ENCODE data around the gene BANF2. TPM values are rescaled to one million over a fixed set of nuclear protein-coding genes. Genes with fewer than 3 reads are reported as not detected.
A peak's percentile ranks its signal among the peaks of the same experiment; 100 is the strongest.

BANF2 gene
- total RNA-seq, 4 donors from 2014 or later, result not detected

- Histone ChIP-seq H3K36me3 (peaks cover 20% of the 10 kb centered on the region), H3K4me3 (no peak overlapping the region), H3K27me3 (no peaks in the 10 kb centered on the region), H3K4me1 (peaks cover 36% of the 10 kb centered on the region), H3K9me3 (no peaks in the 10 kb centered on the region), H3K27ac (no peak overlapping the region)
- DNase-seq (ENCODE audit: low spot score in 2 of 2), result peak in 1 of 2 donors; percentile 53
- WGBS, result 93% methylated on average over 11 of the region's 11 CpGs
- TF ChIP-seq POLR2AphosphoS5 (IDR thresholded peaks at IDR 0.05) (no peak), EP300 (IDR thresholded peaks at IDR 0.05) (no peak), POLR2A (IDR thresholded peaks at IDR 0.05) (no peak)
- TF ChIP-seq, protein P1, sequence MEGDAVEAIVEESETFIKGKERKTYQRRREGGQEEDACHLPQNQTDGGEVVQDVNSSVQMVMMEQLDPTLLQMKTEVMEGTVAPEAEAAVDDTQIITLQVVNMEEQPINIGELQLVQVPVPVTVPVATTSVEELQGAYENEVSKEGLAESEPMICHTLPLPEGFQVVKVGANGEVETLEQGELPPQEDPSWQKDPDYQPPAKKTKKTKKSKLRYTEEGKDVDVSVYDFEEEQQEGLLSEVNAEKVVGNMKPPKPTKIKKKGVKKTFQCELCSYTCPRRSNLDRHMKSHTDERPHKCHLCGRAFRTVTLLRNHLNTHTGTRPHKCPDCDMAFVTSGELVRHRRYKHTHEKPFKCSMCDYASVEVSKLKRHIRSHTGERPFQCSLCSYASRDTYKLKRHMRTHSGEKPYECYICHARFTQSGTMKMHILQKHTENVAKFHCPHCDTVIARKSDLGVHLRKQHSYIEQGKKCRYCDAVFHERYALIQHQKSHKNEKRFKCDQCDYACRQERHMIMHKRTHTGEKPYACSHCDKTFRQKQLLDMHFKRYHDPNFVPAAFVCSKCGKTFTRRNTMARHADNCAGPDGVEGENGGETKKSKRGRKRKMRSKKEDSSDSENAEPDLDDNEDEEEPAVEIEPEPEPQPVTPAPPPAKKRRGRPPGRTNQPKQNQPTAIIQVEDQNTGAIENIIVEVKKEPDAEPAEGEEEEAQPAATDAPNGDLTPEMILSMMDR (IDR thresholded peaks at IDR 0.05), result no peak
Measured at GRCh38 chr20:17653835-17654648, 45.7 kb upstream of the BANF2 start.

DNA sequence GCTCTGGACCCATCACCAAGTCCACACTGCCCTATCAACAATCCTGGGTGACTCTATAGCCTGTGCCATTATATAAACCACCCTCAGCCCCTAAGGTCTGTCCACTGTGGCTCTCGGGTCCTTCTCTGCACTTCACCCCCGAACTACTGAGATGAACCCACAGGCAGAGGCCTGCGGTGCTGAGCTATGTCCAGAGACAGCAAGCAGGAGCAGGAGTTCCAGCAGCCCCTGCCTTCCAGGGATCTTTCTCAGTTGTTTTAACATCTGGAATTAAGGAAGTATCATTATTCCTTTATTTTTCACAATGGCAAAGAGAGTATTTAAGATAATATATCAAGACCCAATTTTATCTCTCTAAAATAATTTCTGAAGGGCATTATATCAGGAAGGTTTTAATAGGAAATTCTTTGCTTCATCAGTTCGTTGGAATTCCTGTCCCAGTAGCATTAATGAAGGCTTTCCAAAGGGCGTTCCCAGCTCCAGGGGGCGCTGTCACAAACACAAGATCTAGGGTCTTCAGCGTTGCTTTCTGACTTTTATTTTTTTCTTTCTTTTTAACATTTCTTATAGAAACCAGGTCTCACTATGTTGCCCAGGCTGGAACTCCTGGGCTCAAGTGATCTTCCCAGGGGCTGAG is 45.0 kb upstream of the BANF2 start:
- H3K9me3 ChIP-seq, result no peaks in the 10 kb centered on the region
- 62% methylated on average over 7 of the region's 7 CpGs for WGBS
- peaks cover 24% of the 10 kb centered on the region for H3K36me3 ChIP-seq
- no peak overlapping the region for H3K27ac ChIP-seq
- no peaks in the 10 kb centered on the region for H3K27me3 ChIP-seq
- DNase-seq (ENCODE audit: low spot score in 2 of 2), result peak in 1 of 2 donors; percentile 72
- peaks cover 29% of the 10 kb centered on the region for H3K4me1 ChIP-seq
- H3K4me3 ChIP-seq, result no peak overlapping the region
- TF ChIP-seq, protein P1 (IDR thresholded peaks at IDR 0.05), result peak; percentile 16 to 48
- TF ChIP-seq POLR2A (IDR thresholded peaks at IDR 0.05) (no peak), EP300 (IDR thresholded peaks at IDR 0.05) (no peak), POLR2AphosphoS5 (IDR thresholded peaks at IDR 0.05) (no peak)

GRCh38 chr20:17655286-17655651 is 44.5 kb upstream of the BANF2 start:
- peaks cover 25% of the 10 kb centered on the region for H3K36me3 ChIP-seq
- H3K4me3 ChIP-seq, result no peak overlapping the region
- H3K27ac ChIP-seq, result no peak overlapping the region
- no peaks in the 10 kb centered on the region for H3K27me3 ChIP-seq
- H3K4me1 ChIP-seq, result peaks cover 24% of the 10 kb centered on the region
- no peak for DNase-seq (ENCODE audit: low spot score in 2 of 2)
- no peaks in the 10 kb centered on the region for H3K9me3 ChIP-seq
- TF ChIP-seq POLR2A (IDR thresholded peaks at IDR 0.05), result no peak
- TF ChIP-seq EP300 (IDR thresholded peaks at IDR 0.05), result no peak
- TF ChIP-seq, protein P1 (IDR thresholded peaks at IDR 0.05), result no peak
- TF ChIP-seq POLR2AphosphoS5 (IDR thresholded peaks at IDR 0.05), result no peak
- WGBS, result 78% methylated on average over 7 of the region's 7 CpGs

GRCh38 chr20:17655865-17656479 is 43.8 kb upstream of the BANF2 start:
- DNase-seq (ENCODE audit: low spot score in 2 of 2), result peak in 1 of 2 donors; percentile 34
- TF ChIP-seq EP300 (IDR thresholded peaks at IDR 0.05) (no peak), POLR2A (IDR thresholded peaks at IDR 0.05) (no peak), POLR2AphosphoS5 (IDR thresholded peaks at IDR 0.05) (no peak)
- TF ChIP-seq, protein P1 (IDR thresholded peaks at IDR 0.05), result no peak
- Histone ChIP-seq H3K27ac (no peak overlapping the region), H3K9me3 (no peaks in the 10 kb centered on the region), H3K4me3 (no peak overlapping the region), H3K36me3 (peaks cover 25% of the 10 kb centered on the region), H3K27me3 (no peaks in the 10 kb centered on the region), H3K4me1 (peaks cover 24% of the 10 kb centered on the region)
- WGBS, result 88% methylated on average over 11 of the region's 11 CpGs

Measured in suprapubic skin (tissue), 4 donors.